Raji (cell line): ENCODE measurements around the gene FBLN2.

Experiments used
- POLR2A ChIP-seq: IDR thresholded peaks from 2 replicates; pipeline ENCODE4 v1.6.1; 2011; ENCODE audit warnings: low read depth, low read length, control low read depth; ENCODE audit not compliant: insufficient read depth

The FBLN2 gene

DNA sequence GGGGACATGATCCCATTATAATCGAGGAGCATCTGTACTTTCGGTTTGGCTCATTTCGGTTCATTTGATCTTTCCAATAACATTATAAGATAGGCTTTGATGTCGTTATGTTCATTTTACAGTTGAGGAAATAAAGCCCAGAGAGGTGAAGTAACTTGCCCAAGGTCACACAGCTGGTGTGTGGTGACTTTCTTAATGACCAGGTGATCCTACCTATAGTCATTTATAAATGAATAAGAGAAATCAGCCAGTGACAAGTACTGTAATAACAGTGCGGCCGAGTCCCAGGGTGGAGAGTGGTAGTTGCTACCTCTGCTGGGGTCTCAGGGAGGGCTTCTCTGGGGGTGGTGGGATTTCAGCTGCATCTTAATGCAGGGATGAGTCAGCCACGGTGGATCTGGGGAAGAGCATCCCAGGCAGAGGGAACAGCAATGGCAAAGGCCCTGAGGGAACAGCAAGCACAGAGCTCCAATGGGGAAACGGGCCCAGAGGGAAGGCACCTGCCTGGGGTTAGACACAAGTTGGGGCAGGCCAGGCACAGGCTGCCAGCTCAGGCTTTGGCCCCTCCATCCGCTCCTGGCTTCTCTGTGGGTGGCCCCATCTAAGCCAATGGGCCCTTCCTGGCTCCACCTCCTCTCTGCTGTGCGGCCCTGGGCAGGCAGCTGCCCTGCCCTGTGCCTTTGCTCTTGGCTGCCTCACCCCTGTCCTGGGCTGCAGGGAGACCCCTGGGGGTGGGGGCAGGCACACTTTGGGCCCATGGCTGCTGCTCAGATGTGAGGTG, 1.1 kb upstream of the FBLN2 start:
- no peak for TF ChIP-seq POLR2A

DNA sequence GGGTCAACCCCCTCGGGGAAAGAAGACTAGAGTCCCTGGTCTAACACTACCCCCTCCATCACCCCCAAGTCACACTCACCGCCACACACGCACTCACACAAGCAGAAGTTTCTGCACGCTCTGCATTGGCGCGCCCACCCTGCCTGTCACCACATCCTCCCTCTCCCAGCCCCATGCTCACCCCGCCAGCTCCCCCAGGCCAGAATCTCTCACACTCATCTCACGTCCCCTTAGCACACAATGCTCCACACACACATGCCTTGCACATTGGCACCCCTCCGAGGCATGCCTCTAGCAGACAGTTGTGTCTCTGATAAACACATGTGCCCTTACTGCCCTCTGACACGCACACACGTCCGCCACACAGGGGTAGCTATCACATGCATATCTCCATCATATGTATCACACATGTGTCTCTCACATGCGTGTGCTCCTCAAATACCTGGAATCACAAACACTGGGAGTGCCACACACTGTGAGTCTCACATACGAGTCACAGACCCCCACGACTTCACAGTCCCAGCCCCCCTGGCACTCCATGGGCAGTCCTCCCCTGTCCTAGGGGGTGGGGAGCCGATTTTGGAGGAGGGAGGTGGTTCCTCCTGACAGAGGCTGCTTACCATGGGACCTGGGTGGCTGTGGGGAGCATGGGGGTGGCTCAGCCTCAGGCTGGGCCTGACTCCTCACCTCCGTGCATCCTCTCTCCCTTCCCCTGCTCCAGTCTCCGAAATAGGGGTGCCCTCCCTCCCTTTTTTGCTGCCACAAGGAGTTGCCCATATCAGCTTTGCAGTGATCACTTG, 898 bp downstream of the FBLN2 start:
- TF ChIP-seq POLR2A = no peak

DNA sequence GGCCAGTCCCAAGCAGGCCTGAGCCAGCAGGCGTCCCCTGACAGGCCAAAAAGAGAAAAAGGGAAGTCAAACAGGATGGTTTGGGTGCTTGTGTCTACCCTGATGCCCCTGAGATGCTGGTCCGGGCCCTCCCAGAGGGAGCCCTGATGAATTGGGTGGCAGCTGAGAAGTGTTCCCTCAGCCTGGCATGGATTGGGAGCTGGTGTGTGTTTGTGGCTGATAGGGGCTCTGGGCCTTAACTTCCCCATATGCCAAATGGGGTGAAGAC, 1.4 kb downstream of the FBLN2 start:
- no peak for TF ChIP-seq POLR2A

DNA sequence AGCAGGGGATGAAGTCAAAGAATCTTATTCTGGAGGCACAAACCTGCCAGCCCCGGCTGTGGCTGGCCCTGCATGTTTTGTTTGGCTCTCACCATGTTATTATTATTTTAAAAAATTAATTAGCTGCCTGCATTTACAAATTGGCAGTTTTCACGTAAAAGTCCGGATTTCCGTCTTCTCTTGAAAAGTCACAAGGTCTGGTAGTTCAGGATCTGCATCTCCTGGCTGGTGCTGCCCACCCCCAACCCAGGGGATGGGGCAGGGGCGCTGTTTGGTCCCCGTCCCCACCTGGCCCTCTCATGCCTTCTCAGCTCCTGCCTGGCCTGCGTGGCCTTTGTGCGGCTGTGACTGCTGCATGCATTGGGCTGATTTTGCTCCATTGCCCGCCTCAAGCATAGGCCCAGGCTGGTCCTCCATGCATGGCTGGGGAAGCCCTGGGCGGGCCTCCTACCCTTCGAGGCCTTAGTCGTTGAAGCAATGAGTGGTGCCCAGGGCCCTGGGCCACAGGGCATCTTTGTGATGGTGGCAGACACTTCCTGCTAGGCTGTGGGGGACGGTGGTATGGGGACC, 2.0 kb downstream of the FBLN2 start:
- TF ChIP-seq POLR2A = no peak

DNA sequence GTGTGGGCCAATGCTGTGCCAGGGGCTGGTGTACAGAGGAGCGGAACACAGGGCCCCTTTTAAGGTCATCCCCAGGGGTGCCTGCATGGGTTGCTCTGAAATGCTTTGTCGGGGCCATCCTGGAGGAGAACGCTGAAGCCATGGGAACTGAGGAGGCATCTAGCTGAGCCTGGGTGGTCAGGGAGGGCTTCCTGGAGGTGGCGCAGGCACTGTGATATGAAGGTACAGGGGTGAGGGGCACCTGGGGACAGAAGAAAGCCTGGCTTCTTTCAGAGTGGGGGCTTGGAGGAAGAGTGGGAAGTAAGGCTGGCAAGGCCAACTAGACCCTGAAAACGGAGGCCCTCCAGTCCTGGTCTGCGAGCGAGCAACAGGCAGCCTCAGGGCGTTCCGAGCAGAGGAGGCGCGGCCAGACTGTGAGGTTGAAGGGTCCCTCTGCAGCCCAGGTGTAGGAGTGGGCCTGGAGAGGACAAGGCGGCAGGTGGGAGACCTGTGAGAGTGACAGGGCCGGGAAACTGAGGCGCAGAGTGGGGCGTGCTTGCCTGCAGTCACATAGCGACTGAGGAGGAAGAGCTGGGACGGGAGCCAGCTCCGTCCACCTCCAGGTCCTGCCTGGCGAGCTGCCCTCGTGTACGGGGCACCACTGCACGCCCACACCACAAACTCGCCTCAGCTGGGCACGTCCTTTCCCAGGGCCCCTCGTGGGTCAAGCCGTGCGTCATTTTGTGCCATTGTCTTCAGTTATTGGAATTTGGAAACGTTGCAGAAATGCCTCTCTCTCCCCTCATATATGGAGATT, 4.1 kb downstream of the FBLN2 start:
- no peak for TF ChIP-seq POLR2A

DNA sequence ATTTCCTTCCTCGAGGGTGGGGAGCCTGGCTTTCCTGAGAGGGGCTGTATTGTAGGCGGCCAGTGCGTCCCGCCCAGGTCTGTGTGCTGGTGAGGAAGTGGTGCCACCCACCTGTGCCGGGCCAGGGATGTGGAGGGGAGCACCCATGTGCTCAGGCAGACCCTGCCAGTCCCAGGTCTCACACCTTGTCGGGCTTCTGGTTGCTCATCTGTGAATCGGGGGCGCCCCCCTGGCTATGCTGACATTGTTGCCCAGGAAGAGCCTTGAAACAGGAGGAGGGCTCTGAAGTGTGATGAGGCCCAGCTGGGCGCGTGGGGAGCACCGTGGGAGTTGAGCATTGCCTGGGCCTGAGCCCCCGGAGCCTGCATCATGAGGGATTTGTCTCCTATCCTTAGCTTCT, 4.8 kb downstream of the FBLN2 start:
- TF ChIP-seq POLR2A = no peak

DNA sequence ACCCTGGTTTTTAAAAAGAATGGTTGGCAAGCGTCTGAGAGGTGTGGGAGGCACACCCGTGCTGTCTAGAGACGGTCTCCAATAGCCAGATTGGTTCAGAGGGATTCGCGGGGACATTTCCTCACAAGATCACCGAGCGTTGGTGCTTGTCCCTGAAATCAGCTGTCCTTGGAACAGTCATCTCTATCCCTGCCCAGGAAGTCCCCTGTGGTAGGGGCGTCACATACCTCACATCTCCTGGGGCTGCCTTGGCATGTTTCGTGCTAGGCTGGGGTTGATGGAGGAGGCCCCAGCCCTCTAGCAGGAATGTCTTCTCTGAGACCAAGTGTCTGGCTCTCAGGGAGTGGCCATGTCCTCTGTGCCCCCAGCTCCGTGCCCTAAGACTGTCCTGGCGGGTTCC, 6.8 kb downstream of the FBLN2 start:
- no peak for TF ChIP-seq POLR2A

DNA sequence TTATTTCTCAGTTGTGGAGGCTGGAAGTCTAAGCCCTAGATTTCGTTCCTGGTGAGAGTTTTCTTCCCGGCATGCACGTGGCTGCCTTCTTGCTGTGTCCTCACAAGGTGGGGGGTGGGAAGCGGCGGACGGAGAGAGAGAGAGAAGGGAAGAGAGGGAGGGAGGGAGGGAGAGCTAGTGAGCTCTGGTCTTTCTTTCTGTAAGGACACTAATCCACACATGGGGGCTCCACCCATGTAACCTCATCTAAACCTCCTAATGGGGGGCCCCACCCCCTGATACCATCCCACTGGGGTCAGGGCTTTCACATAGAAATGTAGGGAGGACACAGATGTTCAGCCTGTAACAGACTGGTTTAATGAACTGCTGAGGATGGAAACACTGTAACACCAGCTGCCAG, 7.3 kb downstream of the FBLN2 start:
- TF ChIP-seq POLR2A = no peak

DNA sequence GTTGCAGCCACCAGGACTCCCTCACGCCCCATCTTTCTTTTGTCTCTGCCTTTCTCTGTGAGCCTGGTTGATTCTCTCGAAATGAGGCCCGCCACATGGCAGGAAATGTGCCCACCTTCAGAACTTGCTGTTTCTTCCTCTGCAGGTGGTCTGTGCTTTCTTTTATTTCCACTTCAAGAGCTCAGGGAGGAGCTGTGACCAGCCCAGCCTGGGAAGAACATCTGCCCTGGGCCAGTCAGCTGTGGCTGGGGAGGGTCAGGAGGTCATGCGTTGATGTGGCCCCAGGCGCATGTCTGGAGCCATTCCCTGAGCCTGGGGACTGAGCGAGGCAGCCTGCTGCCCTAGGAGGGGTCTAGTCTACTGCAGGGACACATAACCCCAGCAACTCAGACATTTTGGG, 8.0 kb downstream of the FBLN2 start:
- TF ChIP-seq POLR2A = no peak

DNA sequence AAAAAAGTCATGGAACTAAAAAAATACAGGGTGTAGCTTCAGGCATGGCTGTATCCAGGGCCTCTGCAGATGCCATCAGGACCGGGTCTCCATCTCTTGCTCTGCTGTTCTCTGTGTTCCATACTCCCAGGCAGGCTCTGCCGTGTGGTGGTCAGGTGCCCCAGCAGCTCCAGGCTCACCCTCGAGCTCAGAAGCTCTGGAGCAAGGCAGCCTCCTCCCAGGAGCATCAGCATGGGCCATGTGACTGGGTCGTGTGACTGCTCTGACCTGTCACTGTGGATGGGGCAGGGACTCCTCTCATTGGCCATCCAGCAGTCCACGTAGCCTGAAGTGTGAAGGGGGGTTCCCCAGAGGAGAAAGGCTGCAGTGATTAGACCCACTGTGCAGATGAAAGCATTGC, 8.5 kb downstream of the FBLN2 start:
- no peak for TF ChIP-seq POLR2A

DNA sequence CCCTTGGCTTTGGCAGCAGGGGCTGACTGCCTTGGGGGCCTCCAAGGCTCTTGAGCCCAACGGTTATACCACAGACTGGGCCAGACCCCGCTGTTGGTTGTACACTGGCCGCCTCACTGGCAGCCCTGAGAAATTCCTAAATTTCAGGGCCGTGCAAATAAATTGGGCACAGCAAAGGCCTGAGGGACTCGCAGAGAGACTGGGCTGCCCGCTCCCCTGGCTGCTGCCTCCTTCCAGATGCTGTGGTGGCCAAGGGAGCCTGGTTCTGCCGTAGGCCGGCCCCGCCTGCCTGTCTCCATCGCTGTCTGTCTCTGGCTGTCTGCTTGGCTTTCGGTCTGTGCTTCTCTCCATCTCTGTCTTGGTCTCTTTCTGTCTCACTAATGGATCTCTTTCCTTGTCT, 9.0 kb downstream of the FBLN2 start:
- TF ChIP-seq POLR2A = no peak

DNA sequence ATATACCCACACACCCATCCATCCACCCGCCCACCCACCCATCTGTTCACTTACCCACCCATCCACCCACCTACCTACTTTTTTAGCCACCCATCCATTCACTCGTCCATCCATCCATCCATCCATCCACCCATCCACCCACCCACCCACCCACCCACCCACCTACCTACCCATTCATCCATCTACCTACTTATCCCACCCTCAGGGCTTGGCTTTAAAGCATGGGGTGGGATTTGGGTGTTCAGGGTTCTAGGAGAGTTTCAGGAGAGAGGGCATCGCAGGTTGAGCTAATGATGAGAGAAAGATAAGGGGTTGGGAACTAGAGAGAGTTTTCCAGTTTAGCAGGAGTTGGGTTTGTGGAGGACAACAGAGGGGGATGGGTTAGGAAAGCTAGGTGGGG, 9.7 kb downstream of the FBLN2 start:
- TF ChIP-seq POLR2A = no peak

DNA sequence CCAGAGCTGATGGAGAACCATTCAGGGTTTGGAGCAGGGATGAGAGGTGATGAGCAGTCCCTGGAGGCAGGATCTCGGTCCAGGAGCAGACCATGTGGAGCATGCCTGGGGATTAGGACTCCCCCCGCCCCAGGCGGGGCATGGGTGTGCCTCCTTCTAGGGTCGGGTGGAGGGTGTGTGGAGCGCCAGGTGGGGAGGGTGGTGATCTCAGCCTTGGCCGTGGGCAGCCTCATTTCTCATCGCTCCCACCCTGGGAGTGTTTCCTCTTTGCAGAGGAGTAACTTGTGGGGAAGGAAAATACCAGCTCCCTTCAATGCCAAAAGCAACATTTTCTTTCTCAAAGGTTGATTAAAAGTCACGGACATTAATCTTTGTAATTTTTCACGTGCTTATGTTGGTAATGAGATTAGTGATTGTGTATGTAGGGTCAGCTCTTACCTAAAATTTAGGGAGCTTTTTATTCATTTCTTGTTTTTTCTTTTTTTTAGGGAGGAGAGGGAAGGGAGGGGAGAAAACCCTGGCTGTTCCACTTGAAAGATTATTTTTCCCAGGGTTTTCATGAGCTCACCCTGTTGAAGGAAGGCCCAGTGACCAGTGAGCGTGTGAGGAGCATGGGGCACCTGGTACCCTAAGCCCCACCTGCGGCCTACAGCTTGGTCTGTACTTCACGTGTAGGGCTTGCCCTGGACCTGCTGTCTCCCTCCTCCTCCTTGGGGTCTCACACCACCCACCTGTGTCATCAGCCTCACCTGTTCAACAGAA, 11.0 kb downstream of the FBLN2 start:
- no peak for TF ChIP-seq POLR2A

DNA sequence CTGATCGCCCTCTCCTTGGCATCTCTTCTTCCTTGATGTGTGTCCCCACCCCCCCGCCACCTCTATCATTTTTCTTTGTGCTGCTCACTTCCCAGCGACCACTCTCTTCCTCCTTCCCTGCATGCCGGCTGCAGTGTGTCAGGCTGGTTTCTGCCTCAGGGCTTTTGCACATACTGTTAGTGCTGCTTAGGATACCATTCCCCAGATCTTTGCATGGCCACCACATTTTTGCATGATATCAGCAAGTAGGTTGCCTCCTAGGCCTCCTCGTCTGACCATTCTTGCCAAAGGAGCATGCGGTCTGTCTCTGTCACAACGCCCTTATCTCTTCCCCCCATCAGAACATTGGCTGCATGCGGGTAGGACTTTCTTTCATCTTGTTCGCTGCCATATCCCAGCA, 12.5 kb downstream of the FBLN2 start:
- TF ChIP-seq POLR2A = no peak

DNA sequence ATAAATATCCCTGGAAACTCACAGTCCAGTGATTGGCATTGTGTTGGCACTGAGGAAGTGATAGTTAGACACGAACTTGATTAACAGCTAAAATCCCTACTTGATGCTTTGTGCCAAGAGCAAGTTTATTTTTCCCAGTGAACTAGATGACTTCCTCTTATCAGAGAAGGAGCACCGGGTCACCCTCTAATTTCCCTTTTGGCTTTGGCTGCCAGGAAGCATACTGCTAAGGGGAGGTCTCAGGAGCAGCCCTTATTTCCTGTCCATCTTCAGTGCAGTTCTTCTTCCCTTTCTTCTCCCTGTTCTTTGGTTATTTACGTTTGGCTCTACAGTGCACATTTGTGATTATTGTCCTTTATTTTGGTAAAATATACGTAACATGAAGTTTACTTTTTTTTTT, 13.0 kb downstream of the FBLN2 start:
- TF ChIP-seq POLR2A = no peak

DNA sequence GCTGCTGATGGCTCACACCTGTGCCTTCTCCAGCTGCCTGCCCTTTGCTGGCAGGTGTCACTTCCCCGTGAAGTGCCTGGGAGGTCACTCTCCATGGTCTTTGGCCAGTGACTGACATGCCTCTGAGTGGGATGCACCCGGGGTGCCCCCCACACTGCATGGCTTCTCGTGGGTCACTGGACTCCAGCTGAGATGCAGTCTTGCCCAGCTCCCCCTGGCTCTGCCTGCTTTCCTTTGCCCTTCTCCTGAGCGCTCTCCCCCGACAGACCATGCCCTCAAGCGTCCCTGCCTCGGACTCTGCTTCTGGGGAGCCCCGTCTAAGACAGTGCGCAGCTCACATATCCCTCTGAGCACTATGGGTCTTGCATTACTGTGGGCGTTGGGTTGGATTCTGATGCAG, 14.4 kb downstream of the FBLN2 start:
- no peak for TF ChIP-seq POLR2A

DNA sequence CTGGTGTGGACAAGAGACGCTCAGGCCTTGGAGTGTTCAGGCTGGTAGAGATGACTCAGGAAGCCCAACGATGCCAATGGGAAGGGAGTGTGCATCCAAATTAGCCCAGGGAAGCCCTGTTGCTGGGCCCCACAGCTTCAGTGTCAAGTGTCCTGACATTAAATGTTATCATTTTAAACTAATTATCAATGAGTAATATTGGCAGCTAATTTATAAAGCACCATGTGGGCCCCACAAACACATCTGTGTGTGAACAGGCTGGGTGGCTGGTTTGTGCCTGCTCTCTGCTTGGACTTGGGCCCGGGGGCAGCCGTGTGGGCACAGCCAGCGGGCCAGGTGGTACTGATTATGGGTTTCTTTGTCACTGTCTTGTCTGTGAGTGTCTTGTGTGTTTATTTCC, 15.0 kb downstream of the FBLN2 start:
- no peak for TF ChIP-seq POLR2A
